ENCODE data around the gene TMEM17.

DNA sequence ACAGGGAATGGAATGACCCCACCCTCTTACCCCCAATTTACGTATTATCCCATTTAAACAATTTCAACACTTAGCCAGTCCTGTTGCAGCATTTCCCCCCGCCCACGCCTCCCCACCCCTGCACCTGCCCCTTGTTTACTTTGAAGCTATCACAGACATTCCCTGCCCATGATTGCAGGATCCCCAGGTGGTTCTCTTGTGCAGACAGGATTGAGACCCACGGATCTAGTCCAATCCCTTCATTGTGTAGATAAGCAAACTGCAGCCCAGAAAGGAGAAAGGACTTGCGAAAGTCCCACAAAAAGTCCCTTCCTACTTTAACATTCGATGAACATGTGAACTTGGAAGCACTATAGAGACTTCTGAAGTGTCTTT is 38.9 kb downstream of the TMEM17 start:
- TF ChIP-seq, protein P1, sequence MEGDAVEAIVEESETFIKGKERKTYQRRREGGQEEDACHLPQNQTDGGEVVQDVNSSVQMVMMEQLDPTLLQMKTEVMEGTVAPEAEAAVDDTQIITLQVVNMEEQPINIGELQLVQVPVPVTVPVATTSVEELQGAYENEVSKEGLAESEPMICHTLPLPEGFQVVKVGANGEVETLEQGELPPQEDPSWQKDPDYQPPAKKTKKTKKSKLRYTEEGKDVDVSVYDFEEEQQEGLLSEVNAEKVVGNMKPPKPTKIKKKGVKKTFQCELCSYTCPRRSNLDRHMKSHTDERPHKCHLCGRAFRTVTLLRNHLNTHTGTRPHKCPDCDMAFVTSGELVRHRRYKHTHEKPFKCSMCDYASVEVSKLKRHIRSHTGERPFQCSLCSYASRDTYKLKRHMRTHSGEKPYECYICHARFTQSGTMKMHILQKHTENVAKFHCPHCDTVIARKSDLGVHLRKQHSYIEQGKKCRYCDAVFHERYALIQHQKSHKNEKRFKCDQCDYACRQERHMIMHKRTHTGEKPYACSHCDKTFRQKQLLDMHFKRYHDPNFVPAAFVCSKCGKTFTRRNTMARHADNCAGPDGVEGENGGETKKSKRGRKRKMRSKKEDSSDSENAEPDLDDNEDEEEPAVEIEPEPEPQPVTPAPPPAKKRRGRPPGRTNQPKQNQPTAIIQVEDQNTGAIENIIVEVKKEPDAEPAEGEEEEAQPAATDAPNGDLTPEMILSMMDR (IDR thresholded peaks at IDR 0.05) = no peak
- no peak for TF ChIP-seq POLR2A (IDR thresholded peaks at IDR 0.05)

All from esophagus squamous epithelium (tissue), 4 donors.